ENCODE measurements around the gene HLCS. TPM values are rescaled to one million over a fixed set of nuclear protein-coding genes. Genes with fewer than 3 reads are reported as not detected.

The HLCS gene
- total RNA-seq, 1 experiment from 2014 or later, result 12.7 TPM

- H2BK15ac ChIP-seq (ENCODE audit: low read depth, low read length), result no peak overlapping the region
- no peaks in the 10 kb centered on the region for H3K4me1 ChIP-seq (ENCODE audit: insufficient read depth, low read length)
- H3K4me2 ChIP-seq (ENCODE audit: insufficient read depth, insufficient read length, low read length), result no peak overlapping the region
- H2AK5ac ChIP-seq (ENCODE audit: insufficient read length, low read length), result no peak overlapping the region
- no peaks in the 10 kb centered on the region for H3K23me2 ChIP-seq (ENCODE audit: insufficient read length, low read depth, low read length, poor library complexity, severe bottlenecking)
- H4K20me1 ChIP-seq (ENCODE audit: control insufficient read depth, insufficient read depth, insufficient read length), result no peaks in the 10 kb centered on the region
- H3K9ac ChIP-seq (ENCODE audit: extremely low read depth, insufficient read length, low read length), result no peak overlapping the region
- H3K23ac ChIP-seq (ENCODE audit: insufficient read length, low read depth, low read length), result no peak overlapping the region
- Mint-ChIP-seq H3K4me1 (0 out of 4 replicates have a peak, but pooled peaks cover 0 to 4% of the 10 kb centered on the region in 2 experiments), H3K9me3 (no peaks in the 10 kb centered on the region), H3K27ac (peak overlapping the region in 1 of 3 experiments; percentile 23; a peak in 1 of 7 replicates), H3K36me3 (ENCODE audit: insufficient read depth in 1 of 3, low read depth in 3 of 3) (no peaks in the 10 kb centered on the region), H3K4me3 (no peak overlapping the region), H3K27me3 (ENCODE audit: low read depth) (no peaks in the 10 kb centered on the region)
- no peak overlapping the region for H3K4ac ChIP-seq (ENCODE audit: low read depth, low read length)
- no peaks in the 10 kb centered on the region for H3K27me3 ChIP-seq (ENCODE audit: insufficient read depth, low read length)
- no peak overlapping the region for H3K27ac ChIP-seq (ENCODE audit: insufficient read length, low read depth, low read length)
- DNase-seq, result no peak
- no peak overlapping the region for H3K18ac ChIP-seq (ENCODE audit: insufficient read length, low read depth, low read length)
- no peak overlapping the region for H4K8ac ChIP-seq (replicated peaks; ENCODE audit: insufficient read length, low read depth, low read length)
- no peaks in the 10 kb centered on the region for H3K79me2 ChIP-seq (ENCODE audit: insufficient read depth, low read length)
- H3K56ac ChIP-seq (ENCODE audit: insufficient read length, low read depth, low read length), result no peak overlapping the region
- no peaks in the 10 kb centered on the region for H3K9me3 ChIP-seq (ENCODE audit: control insufficient read depth, low read depth, low read length)
- no peak overlapping the region for H4K91ac ChIP-seq (ENCODE audit: insufficient read length, low read depth, low read length)
- no peak overlapping the region for H2BK12ac ChIP-seq (ENCODE audit: insufficient read length, low read depth, low read length)
- H4K5ac ChIP-seq (ENCODE audit: insufficient read length, low read depth, low read length), result no peak overlapping the region
- TF ChIP-seq CTCF (conservative IDR thresholded peaks at IDR 0.05), result no peak
- no peak overlapping the region for H2BK120ac ChIP-seq (ENCODE audit: low read depth, low read length, poor library complexity, severe bottlenecking)
- H2BK20ac ChIP-seq (ENCODE audit: low read depth, low read length, poor library complexity, severe bottlenecking), result no peak overlapping the region
- H3K79me1 ChIP-seq (ENCODE audit: insufficient read depth, low read depth, low read length, poor library complexity, severe bottlenecking), result no peaks in the 10 kb centered on the region
- no peak overlapping the region for H2AFZ ChIP-seq (ENCODE audit: low read length)
- no peak overlapping the region for H3T11ph ChIP-seq (ENCODE audit: low read length)
- H2BK5ac ChIP-seq (ENCODE audit: insufficient read length, low read length), result no peak overlapping the region
- no peak overlapping the region for H3K14ac ChIP-seq (ENCODE audit: insufficient read depth, low read length)
- WGBS (ENCODE audit: extremely low coverage, insufficient read length, low lambda C conversion rate), result no CpG with 5 or more reads among the region's 4 CpGs
Observed at GRCh38 chr21:36828891-36829515, 137.5 kb downstream of the HLCS start.

Measured in H9 (cell line).